ENCODE measurements around the gene KIAA0513. TPM values are rescaled to one million over a fixed set of nuclear protein-coding genes. Genes with fewer than 3 reads are reported as not detected.

The KIAA0513 gene
- total and polyA plus RNA-seq, 11 donors: 4.5 to 14.0 (median 9.1) TPM

GRCh38 chr16:85126705-85127378 is 99.2 kb downstream of the KIAA0513 start:
- Histone ChIP-seq H3K4me1 (peaks cover 0 to 62% (median 42%) of the 10 kb centered on the region in 12 donors), H3K27ac (peak overlapping the region in 6 of 12 donors; percentile 18 to 79 (median 60))
- DNase-seq: no peak

GRCh38 chr16:85127379-85127723 is 99.8 kb downstream of the KIAA0513 start:
- H3K4me1 ChIP-seq: peaks cover 0 to 62% (median 42%) of the 10 kb centered on the region in 12 donors
- DNase-seq: no peak
- no peaks in the 10 kb centered on the region for H3K36me3 ChIP-seq
- 81 to 92% (median 85%) methylated on average over 3 of the region's 3 CpGs for WGBS, 4 donors
- ATAC-seq: no peak
- TF ChIP-seq CTCF (IDR thresholded peaks at IDR 0.05) (no peak), POLR2A (IDR thresholded peaks at IDR 0.05) (no peak)
- H3K9me3 ChIP-seq: no peaks in the 10 kb centered on the region
- intact Hi-C loops (cut with DNase I): loop anchor here in 5 of 10 donors (5.0 to 10.0 kb wide), 5 partner anchors 40 to 427 kb away; no protein-coding TSS in a partner anchor
- no peaks in the 10 kb centered on the region for H3K27me3 ChIP-seq
- no peak overlapping the region for H3K27ac ChIP-seq
- H3K4me3 ChIP-seq: no peak overlapping the region

More at GRCh38 chr16:85126705-85127378, 99.2 kb downstream of the KIAA0513 start:
- intact Hi-C loops (cut with DNase I): loop anchor here in 5 of 10 donors (5.0 to 10.0 kb wide), 5 partner anchors 40 to 428 kb away; no protein-coding TSS in a partner anchor
- no peak for TF ChIP-seq POLR2A (IDR thresholded peaks at IDR 0.05)
- H3K27me3 ChIP-seq: no peaks in the 10 kb centered on the region
- H3K36me3 ChIP-seq: no peaks in the 10 kb centered on the region
- 42 to 48% (median 47%) methylated on average over 17 to 20 of the region's 20 CpGs for WGBS, 4 donors
- no peaks in the 10 kb centered on the region for H3K9me3 ChIP-seq
- H3K4me3 ChIP-seq: no peak overlapping the region
- ATAC-seq: peak in 3 of 4 donors; percentile 17 to 27 (median 23)

GRCh38 chr16:85128079-85128837 is 100.7 kb downstream of the KIAA0513 start:
- H3K27me3 ChIP-seq: no peaks in the 10 kb centered on the region
- intact Hi-C loops (cut with DNase I): loop anchor here in 5 of 10 donors (5.0 to 10.0 kb wide), 5 partner anchors 39 to 427 kb away; no protein-coding TSS in a partner anchor
- DNase-seq (no peak), ATAC-seq (no peak)
- H3K4me1 ChIP-seq: peaks cover 0 to 60% (median 42%) of the 10 kb centered on the region in 12 donors
- WGBS, 4 donors: 85 to 95% (median 87%) methylated on average over 9 of the region's 9 CpGs
- no peak for TF ChIP-seq CTCF (IDR thresholded peaks at IDR 0.05)
- TF ChIP-seq POLR2A (IDR thresholded peaks at IDR 0.05): no peak
- H3K36me3 ChIP-seq: no peaks in the 10 kb centered on the region
- no peaks in the 10 kb centered on the region for H3K9me3 ChIP-seq
- no peak overlapping the region for H3K4me3 ChIP-seq
- no peak overlapping the region for H3K27ac ChIP-seq

- Histone ChIP-seq H3K9me3 (no peaks in the 10 kb centered on the region), H3K27me3 (no peaks in the 10 kb centered on the region), H3K27ac (peak overlapping the region in 11 of 12 donors; percentile 18 to 79 (median 61)), H3K4me3 (no peak overlapping the region), H3K36me3 (no peaks in the 10 kb centered on the region), H3K4me1 (peaks cover under 1 to 53% (median 39%) of the 10 kb centered on the region in 12 donors)
- ATAC-seq (no peak), DNase-seq (no peak)
- 49 to 61% (median 55%) methylated on average over 15 of the region's 15 CpGs for WGBS, 4 donors
- intact Hi-C loops (cut with DNase I): loop anchor here in 8 of 10 donors (5.0 to 10.0 kb wide), 8 partner anchors 37 to 485 kb away; partner anchors contain the start of gene GSE1 (in 1 of the 8)
- TF ChIP-seq POLR2A (IDR thresholded peaks at IDR 0.05): no peak
- no peak for TF ChIP-seq CTCF (IDR thresholded peaks at IDR 0.05)
Measured at GRCh38 chr16:85129876-85130704, 102.5 kb downstream of the KIAA0513 start.

Measured in heart left ventricle (tissue), 16 donors.